ENCODE data around the gene CSNK1G1.

CSNK1G1 gene

GRCh38 chr15:64249883-64250575 lies 105.9 kb downstream of the CSNK1G1 start:
- Histone ChIP-seq H2BK120ac (ENCODE audit: low read depth, low read length) (no peak overlapping the region), H3K23ac (ENCODE audit: low read depth, low read length, poor library complexity) (no peak overlapping the region), H3K4ac (ENCODE audit: low read length) (no peak overlapping the region), H3K4me3 (ENCODE audit: low read length in 2 of 2) (no peak overlapping the region), H3K9ac (ENCODE audit: low read depth, low read length, poor library complexity) (no peak overlapping the region), H3K27me3 (ENCODE audit: control insufficient read depth in 3 of 3, insufficient read depth in 3 of 3, low read depth in 1 of 3, low read length in 3 of 3) (no peaks in the 10 kb centered on the region), H4K8ac (ENCODE audit: low read depth, low read length) (no peak overlapping the region), H2BK15ac (ENCODE audit: low read length) (no peak overlapping the region), H3K27ac (replicated peaks; ENCODE audit: low read length) (no peak overlapping the region), H3K4me1 (ENCODE audit: control insufficient read depth in 2 of 2, insufficient read depth in 1 of 2, low read depth in 1 of 2, low read length in 2 of 2) (peaks cover 2 to 3% of the 10 kb centered on the region in 2 donors), H3K14ac (ENCODE audit: low read length) (no peak overlapping the region), H3K9me3 (replicated peaks in 1 of 2; ENCODE audit: control insufficient read depth in 2 of 2, insufficient read depth in 1 of 2, low read depth in 1 of 2, low read length in 2 of 2) (peaks cover 0 to 4% of the 10 kb centered on the region in 2 donors), H2AK5ac (ENCODE audit: low read depth, low read length) (no peak overlapping the region), H4K91ac (ENCODE audit: low read depth, low read length, poor library complexity) (no peak overlapping the region), H3K36me3 (replicated peaks in 1 of 2; ENCODE audit: control insufficient read depth in 2 of 2, insufficient read depth in 2 of 2, low read length in 2 of 2) (peaks cover 0 to 13% of the 10 kb centered on the region in 2 donors), H3K79me1 (ENCODE audit: low read depth, low read length) (no peaks in the 10 kb centered on the region), H2AFZ (ENCODE audit: low read length) (no peak overlapping the region), H3K18ac (ENCODE audit: low read length) (no peak overlapping the region), H2BK12ac (ENCODE audit: low read length) (no peak overlapping the region), H2BK5ac (ENCODE audit: low read length) (no peak overlapping the region), H3K4me2 (ENCODE audit: insufficient read depth, low read length, poor library complexity, severe bottlenecking) (no peak overlapping the region)
- no peak for DNase-seq (ENCODE audit: low spot score)

- H2AK5ac ChIP-seq (ENCODE audit: low read depth, low read length) = no peak overlapping the region
- no peak overlapping the region for H2BK15ac ChIP-seq (ENCODE audit: low read length)
- no peak overlapping the region for H3K27ac ChIP-seq (replicated peaks; ENCODE audit: low read length)
- H4K91ac ChIP-seq (ENCODE audit: low read depth, low read length, poor library complexity) = no peak overlapping the region
- H3K4me3 ChIP-seq (ENCODE audit: low read length in 2 of 2) = no peak overlapping the region
- no CpG with 5 or more reads among the region's 3 CpGs for WGBS, 2 donors (ENCODE audit: extremely low coverage in 2 of 2, insufficient read length in 2 of 2, insufficient replicate concordance in 1 of 2)
- no peaks in the 10 kb centered on the region for H3K79me1 ChIP-seq (ENCODE audit: low read depth, low read length)
- no peak overlapping the region for H3K14ac ChIP-seq (ENCODE audit: low read length)
- H3K23ac ChIP-seq (ENCODE audit: low read depth, low read length, poor library complexity) = no peak overlapping the region
- H2BK12ac ChIP-seq (ENCODE audit: low read length) = no peak overlapping the region
- H3K4me1 ChIP-seq (ENCODE audit: control insufficient read depth in 2 of 2, insufficient read depth in 1 of 2, low read depth in 1 of 2, low read length in 2 of 2) = peaks cover 2 to 3% of the 10 kb centered on the region in 2 donors
- peaks cover 0 to 13% of the 10 kb centered on the region in 2 donors for H3K36me3 ChIP-seq (replicated peaks in 1 of 2; ENCODE audit: control insufficient read depth in 2 of 2, insufficient read depth in 2 of 2, low read length in 2 of 2)
- no peak for DNase-seq (ENCODE audit: low spot score)
- H3K9me3 ChIP-seq (replicated peaks in 1 of 2; ENCODE audit: control insufficient read depth in 2 of 2, insufficient read depth in 1 of 2, low read depth in 1 of 2, low read length in 2 of 2) = peaks cover 0 to 4% of the 10 kb centered on the region in 2 donors
- no peak overlapping the region for H2AFZ ChIP-seq (ENCODE audit: low read length)
- no peaks in the 10 kb centered on the region for H3K27me3 ChIP-seq (ENCODE audit: control insufficient read depth in 3 of 3, insufficient read depth in 3 of 3, low read depth in 1 of 3, low read length in 3 of 3)
- no peak overlapping the region for H3K4me2 ChIP-seq (ENCODE audit: insufficient read depth, low read length, poor library complexity, severe bottlenecking)
- H3K9ac ChIP-seq (ENCODE audit: low read depth, low read length, poor library complexity) = no peak overlapping the region
- no peak overlapping the region for H2BK120ac ChIP-seq (ENCODE audit: low read depth, low read length)
- no peak overlapping the region for H4K8ac ChIP-seq (ENCODE audit: low read depth, low read length)
- H3K18ac ChIP-seq (ENCODE audit: low read length) = no peak overlapping the region
- H3K4ac ChIP-seq (ENCODE audit: low read length) = no peak overlapping the region
- no peak overlapping the region for H2BK5ac ChIP-seq (ENCODE audit: low read length)
Measured at GRCh38 chr15:64249406-64249805, 106.6 kb downstream of the CSNK1G1 start.

DNA sequence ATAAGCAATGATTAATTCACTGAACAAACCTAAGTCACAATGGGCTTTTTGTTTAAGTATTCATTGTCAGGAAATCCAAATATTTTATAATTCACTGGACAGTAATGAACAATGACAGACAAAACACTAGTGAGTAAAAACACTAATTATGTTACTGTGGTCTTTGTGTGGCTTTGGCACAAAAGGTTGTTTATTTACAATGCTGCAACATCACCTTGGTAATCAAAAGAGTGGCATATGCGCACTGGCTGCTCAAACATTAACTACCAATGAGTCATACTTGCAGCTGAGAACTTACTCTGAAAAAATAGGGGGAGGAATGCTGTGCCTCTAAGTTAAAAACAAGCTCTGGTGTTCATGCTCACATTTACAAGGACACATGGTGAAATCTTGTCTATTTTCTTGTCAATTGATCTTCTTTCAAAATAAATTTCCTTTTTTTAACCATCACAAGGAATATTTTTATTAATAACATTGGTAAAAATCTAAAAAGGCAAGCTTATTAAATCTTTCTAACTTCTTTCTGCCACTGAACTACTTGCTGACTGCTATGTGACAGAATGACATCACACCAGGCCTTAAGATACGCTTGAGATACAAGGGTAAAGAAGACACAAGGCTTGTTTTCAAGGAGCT lies 107.9 kb downstream of the CSNK1G1 start:
- peak; percentile 29 for DNase-seq (ENCODE audit: low spot score)
- H2AFZ ChIP-seq (ENCODE audit: low read length) = no peak overlapping the region
- no peak overlapping the region for H3K4me2 ChIP-seq (ENCODE audit: insufficient read depth, low read length, poor library complexity, severe bottlenecking)
- no peak overlapping the region for H3K14ac ChIP-seq (ENCODE audit: low read length)
- H3K4me1 ChIP-seq (ENCODE audit: control insufficient read depth in 2 of 2, insufficient read depth in 1 of 2, low read depth in 1 of 2, low read length in 2 of 2) = peaks cover 2 to 3% of the 10 kb centered on the region in 2 donors
- WGBS, 2 donors (ENCODE audit: extremely low coverage in 2 of 2, insufficient read length in 2 of 2, insufficient replicate concordance in 1 of 2) = no CpG with 5 or more reads among the region's 2 CpGs
- no peak overlapping the region for H4K8ac ChIP-seq (ENCODE audit: low read depth, low read length)
- no peak overlapping the region for H3K4me3 ChIP-seq (ENCODE audit: low read length in 2 of 2)
- no peak overlapping the region for H4K91ac ChIP-seq (ENCODE audit: low read depth, low read length, poor library complexity)
- no peak overlapping the region for H2AK5ac ChIP-seq (ENCODE audit: low read depth, low read length)
- no peak overlapping the region for H3K23ac ChIP-seq (ENCODE audit: low read depth, low read length, poor library complexity)
- H2BK15ac ChIP-seq (ENCODE audit: low read length) = no peak overlapping the region
- H3K27me3 ChIP-seq (ENCODE audit: control insufficient read depth in 3 of 3, insufficient read depth in 3 of 3, low read depth in 1 of 3, low read length in 3 of 3) = no peaks in the 10 kb centered on the region
- no peak overlapping the region for H3K4ac ChIP-seq (ENCODE audit: low read length)
- H3K9ac ChIP-seq (ENCODE audit: low read depth, low read length, poor library complexity) = no peak overlapping the region
- H2BK5ac ChIP-seq (ENCODE audit: low read length) = no peak overlapping the region
- peaks cover 0 to 13% of the 10 kb centered on the region in 2 donors for H3K36me3 ChIP-seq (replicated peaks in 1 of 2; ENCODE audit: control insufficient read depth in 2 of 2, insufficient read depth in 2 of 2, low read length in 2 of 2)
- no peak overlapping the region for H2BK12ac ChIP-seq (ENCODE audit: low read length)
- H2BK120ac ChIP-seq (ENCODE audit: low read depth, low read length) = no peak overlapping the region
- peaks cover 0 to 4% of the 10 kb centered on the region in 2 donors for H3K9me3 ChIP-seq (replicated peaks in 1 of 2; ENCODE audit: control insufficient read depth in 2 of 2, insufficient read depth in 1 of 2, low read depth in 1 of 2, low read length in 2 of 2)
- no peak overlapping the region for H3K18ac ChIP-seq (ENCODE audit: low read length)
- H3K79me1 ChIP-seq (ENCODE audit: low read depth, low read length) = no peaks in the 10 kb centered on the region
- H3K27ac ChIP-seq (replicated peaks; ENCODE audit: low read length) = no peak overlapping the region

DNA sequence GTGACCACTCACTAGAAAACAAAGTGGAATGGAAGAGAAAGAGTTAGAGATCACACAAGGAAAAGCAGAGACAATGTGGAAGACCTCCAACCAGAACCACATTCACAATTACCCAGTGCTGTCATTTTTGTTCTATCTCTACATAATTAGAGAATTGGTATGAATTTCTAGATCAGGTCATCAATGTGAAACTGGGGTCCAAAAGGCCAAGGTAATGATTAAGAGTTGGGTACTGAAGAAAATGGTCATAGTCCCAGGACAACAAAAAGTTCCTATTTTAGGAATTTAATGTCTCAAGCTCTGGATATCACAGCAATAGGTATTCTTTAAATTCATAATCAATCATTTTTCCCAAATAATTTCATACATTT lies 108.5 kb downstream of the CSNK1G1 start:
- Histone ChIP-seq H3K18ac (ENCODE audit: low read length) (no peak overlapping the region), H3K27ac (replicated peaks; ENCODE audit: low read length) (peak overlapping the region; percentile 42), H3K79me1 (ENCODE audit: low read depth, low read length) (no peaks in the 10 kb centered on the region), H4K8ac (ENCODE audit: low read depth, low read length) (no peak overlapping the region), H3K9me3 (replicated peaks in 1 of 2; ENCODE audit: control insufficient read depth in 2 of 2, insufficient read depth in 1 of 2, low read depth in 1 of 2, low read length in 2 of 2) (peaks cover 0 to 7% of the 10 kb centered on the region in 2 donors), H2AK5ac (ENCODE audit: low read depth, low read length) (no peak overlapping the region), H3K14ac (ENCODE audit: low read length) (no peak overlapping the region), H3K27me3 (ENCODE audit: control insufficient read depth in 3 of 3, insufficient read depth in 3 of 3, low read depth in 1 of 3, low read length in 3 of 3) (no peaks in the 10 kb centered on the region), H2BK5ac (ENCODE audit: low read length) (no peak overlapping the region), H4K91ac (ENCODE audit: low read depth, low read length, poor library complexity) (no peak overlapping the region), H2BK120ac (ENCODE audit: low read depth, low read length) (no peak overlapping the region), H2AFZ (ENCODE audit: low read length) (no peak overlapping the region), H3K4me2 (ENCODE audit: insufficient read depth, low read length, poor library complexity, severe bottlenecking) (no peak overlapping the region), H3K4ac (ENCODE audit: low read length) (no peak overlapping the region), H3K4me3 (ENCODE audit: low read length in 2 of 2) (no peak overlapping the region), H3K36me3 (replicated peaks in 1 of 2; ENCODE audit: control insufficient read depth in 2 of 2, insufficient read depth in 2 of 2, low read length in 2 of 2) (peaks cover 0 to 13% of the 10 kb centered on the region in 2 donors), H2BK12ac (ENCODE audit: low read length) (no peak overlapping the region), H3K9ac (ENCODE audit: low read depth, low read length, poor library complexity) (no peak overlapping the region), H2BK15ac (ENCODE audit: low read length) (no peak overlapping the region), H3K23ac (ENCODE audit: low read depth, low read length, poor library complexity) (no peak overlapping the region), H3K4me1 (ENCODE audit: control insufficient read depth in 2 of 2, insufficient read depth in 1 of 2, low read depth in 1 of 2, low read length in 2 of 2) (peaks cover 2 to 3% of the 10 kb centered on the region in 2 donors)
- DNase-seq (ENCODE audit: low spot score) = no peak

All from neuronal stem cell (in vitro differentiated cells).